Uterus (tissue), 4 donors: ENCODE results near the gene SBF2. TPM values are rescaled to one million over a fixed set of nuclear protein-coding genes. Genes with fewer than 3 reads are reported as not detected.
"Not testable (repeated sequence)": the region's sequence is repeated elsewhere in the genome, so short reads cannot be mapped to it uniquely, and the experiment has no call there.

Source experiments
- DNase-seq, 2 donors: peaks; one replicate each; pipeline ENCODE4 v3.0.0-alpha.2; 2019 to 2020
- H3K27ac ChIP-seq, 2 donors: fragments of 200-600 bp; sonication (generic); 1 replicate in 1 of 2; 2 replicates in 1 of 2; pipeline ENCODE4 v1.5.1; 2016 to 2018
- H3K27me3 ChIP-seq, 2 donors: fragments of 200-600 bp; sonication (generic); one replicate each; pipeline ENCODE4 v1.5.1; 2018 to 2019; ENCODE audit warnings: control low read depth in 1 of 2
- H3K36me3 ChIP-seq, 2 donors: fragments of 200-600 bp; sonication (generic); one replicate each; pipeline ENCODE4 v1.5.1; 2019; ENCODE audit warnings: control low read depth in 1 of 2
- H3K4me1 ChIP-seq, 2 donors: fragments of 200-600 bp; sonication (generic); one replicate each; pipeline ENCODE4 v1.5.1; 2018 to 2019; ENCODE audit warnings: control low read depth in 1 of 2
- H3K4me3 ChIP-seq, 2 donors: fragments of 200-600 bp; sonication (generic); 1 replicate in 1 of 2; 2 replicates in 1 of 2; pipeline ENCODE4 v1.5.1; 2018 to 2019; ENCODE audit warnings: mild to moderate bottlenecking in 1 of 2
- H3K9me3 ChIP-seq, 2 donors: fragments of 200-600 bp; sonication (generic); one replicate each; pipeline ENCODE4 v1.5.1; 2019; ENCODE audit warnings: control low read depth in 1 of 2
- CTCF ChIP-seq, 4 experiments: fragments of 200-600 bp in 2 of 4; fragments of 450-650 bp in 2 of 4; sonication (generic) in 2 of 4; IDR thresholded peaks; one replicate each; pipeline ENCODE4 v1.5.1; 2016 to 2019; ENCODE audit warnings: antibody characterized with exemption in 4 of 4, mild to moderate bottlenecking in 2 of 4, moderate library complexity in 1 of 4
- POLR2A ChIP-seq, 2 donors: fragments of 450-650 bp; IDR thresholded peaks; one replicate each; pipeline ENCODE4 v1.6.1; 2016; ENCODE audit warnings: antibody characterized with exemption in 2 of 2, mild to moderate bottlenecking in 1 of 2, moderate library complexity in 1 of 2
- intact Hi-C: fragments of 100-400 bp; cut with DNase I; formaldehyde crosslinking; loops from one replicate; pipeline ENCODE4 v1.15.1; 2023; ENCODE audit warnings: low total_unique reads
- total RNA-seq, 4 donors: library from RNA; depleted of rRNA in 3 of 4; stranded (reverse); fragments of >200 nt in 3 of 4; gene quantifications; one replicate each; pipeline versions ENCODE4 v1.1.0 to v1.2.4, GENCODE V29; 2014 to 2023
- donor health status: DM: yes; HTN: yes; CAD: no.

SBF2 gene
- total RNA-seq, 4 donors from 2014 or later = 45.0 to 202 (median 98.0) TPM

GRCh38 chr11:10265936-10266335 is 28.1 kb downstream of the SBF2 start:
- no peak for DNase-seq
- intact Hi-C loops = no loop called here
- no peaks in the 10 kb centered on the region for H3K36me3 ChIP-seq
- no peaks in the 10 kb centered on the region for H3K9me3 ChIP-seq
- H3K27me3 ChIP-seq = no peaks in the 10 kb centered on the region
- no peak for TF ChIP-seq POLR2A (IDR thresholded peaks at IDR 0.05)
- TF ChIP-seq CTCF (IDR thresholded peaks at IDR 0.05) = no peak
- no peaks in the 10 kb centered on the region for H3K4me1 ChIP-seq
- no peak overlapping the region for H3K27ac ChIP-seq
- H3K4me3 ChIP-seq = no peak overlapping the region

GRCh38 chr11:10264716-10265115 is 29.3 kb downstream of the SBF2 start:
- intact Hi-C loops, H3K9me3 ChIP-seq, H3K4me1 ChIP-seq, H3K4me3 ChIP-seq, H3K27me3 ChIP-seq, H3K36me3 ChIP-seq, DNase-seq, H3K27ac ChIP-seq: not testable (repeated sequence)

- no peaks in the 10 kb centered on the region for H3K36me3 ChIP-seq
- intact Hi-C loops = no loop called here
- H3K4me1 ChIP-seq = no peaks in the 10 kb centered on the region
- H3K27ac ChIP-seq = no peak overlapping the region
- no peak for DNase-seq
- no peaks in the 10 kb centered on the region for H3K27me3 ChIP-seq
- TF ChIP-seq CTCF (IDR thresholded peaks at IDR 0.05) (no peak), POLR2A (IDR thresholded peaks at IDR 0.05) (no peak)
- H3K4me3 ChIP-seq = no peak overlapping the region
- no peaks in the 10 kb centered on the region for H3K9me3 ChIP-seq
Measured at GRCh38 chr11:10263929-10264328, 30.1 kb downstream of the SBF2 start.

GRCh38 chr11:10261821-10262220 is 32.2 kb downstream of the SBF2 start:
- intact Hi-C loops = no loop called here
- Histone ChIP-seq H3K36me3 (no peaks in the 10 kb centered on the region), H3K27ac (no peak overlapping the region), H3K27me3 (no peaks in the 10 kb centered on the region), H3K4me3 (no peak overlapping the region), H3K4me1 (no peaks in the 10 kb centered on the region), H3K9me3 (no peaks in the 10 kb centered on the region)
- no peak for TF ChIP-seq CTCF (IDR thresholded peaks at IDR 0.05)
- no peak for TF ChIP-seq POLR2A (IDR thresholded peaks at IDR 0.05)
- no peak for DNase-seq

- H3K27ac ChIP-seq = no peak overlapping the region
- intact Hi-C loops = no loop called here
- H3K4me1 ChIP-seq = no peaks in the 10 kb centered on the region
- no peaks in the 10 kb centered on the region for H3K9me3 ChIP-seq
- DNase-seq = no peak
- TF ChIP-seq CTCF (IDR thresholded peaks at IDR 0.05) (no peak), POLR2A (IDR thresholded peaks at IDR 0.05) (no peak)
- no peaks in the 10 kb centered on the region for H3K27me3 ChIP-seq
- no peak overlapping the region for H3K4me3 ChIP-seq
- H3K36me3 ChIP-seq = peaks cover 0 to 2% of the 10 kb centered on the region in 2 donors
Measured at GRCh38 chr11:10257478-10257877, 36.5 kb downstream of the SBF2 start.
